Measurements from ENCODE around the gene RAB36. TPM values are rescaled to one million over a fixed set of nuclear protein-coding genes. Genes with fewer than 3 reads are reported as not detected.

RAB36 gene
- total and polyA plus RNA-seq, 4 donors, result 0.22 to 0.56 (median 0.37) TPM

GRCh38 chr22:23117275-23117674 lies 28.0 kb upstream of the RAB36 start (continued):
- TF ChIP-seq CTCF (IDR thresholded peaks at IDR 0.05; ENCODE audit: low read depth, low read length, missing input control), result no peak
- no peak for TF ChIP-seq SP1 (IDR thresholded peaks at IDR 0.05)
- TF ChIP-seq HNF4A (conservative IDR thresholded peaks at IDR 0.05), result no peak
- no peak for TF ChIP-seq RAD21 (IDR thresholded peaks at IDR 0.05)
- TF ChIP-seq FOXA2 (IDR thresholded peaks at IDR 0.05), result no peak
- TF ChIP-seq TAF1 (conservative IDR thresholded peaks at IDR 0.05), result no peak

- peaks cover 0 to 4% (median 0%) of the 10 kb centered on the region in 4 donors for H3K4me1 ChIP-seq (ENCODE audit: control insufficient read depth in 4 of 4, insufficient read depth in 4 of 4, low read length in 3 of 4)
- H3K9me3 ChIP-seq (ENCODE audit: control insufficient read depth in 4 of 4, low read length in 3 of 4), result no peaks in the 10 kb centered on the region
- H3K9ac ChIP-seq (ENCODE audit: low read depth in 1 of 2, low read length in 2 of 2), result no peak overlapping the region
- no peak overlapping the region for H3K27ac ChIP-seq (ENCODE audit: low read depth in 1 of 2, low read length in 2 of 2)
- H3K4me3 ChIP-seq (ENCODE audit: low read depth in 1 of 3, low read length in 3 of 3), result no peak overlapping the region
- H3K27me3 ChIP-seq (ENCODE audit: control insufficient read depth in 4 of 4, insufficient read depth in 4 of 4, low read length in 3 of 4), result no peaks in the 10 kb centered on the region
- TF ChIP-seq GABPA (IDR thresholded peaks at IDR 0.05 in 1 of 2, conservative IDR thresholded peaks at IDR 0.05 in 1 of 2) (no peak), ZBTB33 (IDR thresholded peaks at IDR 0.05) (no peak), HNF4A (conservative IDR thresholded peaks at IDR 0.05) (no peak), FOXA2 (IDR thresholded peaks at IDR 0.05) (no peak), TAF1 (conservative IDR thresholded peaks at IDR 0.05) (no peak), MAX (IDR thresholded peaks at IDR 0.05) (no peak), NR2F2 (IDR thresholded peaks at IDR 0.05) (no peak)
- WGBS, result 92% methylated on average over 15 of the region's 15 CpGs
- no peak for DNase-seq (ENCODE audit: low spot score)
- no peaks in the 10 kb centered on the region for H3K36me3 ChIP-seq (ENCODE audit: control insufficient read depth in 4 of 4, insufficient read depth in 3 of 4, low read depth in 1 of 4, low read length in 3 of 4)
Measured at GRCh38 chr22:23117891-23118646, 27.2 kb upstream of the RAB36 start.

- DNase-seq (ENCODE audit: low spot score), result no peak
- no peak for TF ChIP-seq FOXA1 (IDR thresholded peaks at IDR 0.05)
- no peak for TF ChIP-seq NR2F2 (IDR thresholded peaks at IDR 0.05)
- TF ChIP-seq HNF4G (IDR thresholded peaks at IDR 0.05), result no peak
- no peak for TF ChIP-seq YY1 (IDR thresholded peaks at IDR 0.05)
- no peak for TF ChIP-seq ZBTB33 (IDR thresholded peaks at IDR 0.05)
- TF ChIP-seq EGR1 (IDR thresholded peaks at IDR 0.05; ENCODE audit: low read depth in 2 of 2), result no peak
- no peak for TF ChIP-seq MAX (IDR thresholded peaks at IDR 0.05)
- TF ChIP-seq ATF3 (IDR thresholded peaks at IDR 0.05), result no peak
- no peak for TF ChIP-seq RAD21 (IDR thresholded peaks at IDR 0.05)
- TF ChIP-seq REST (IDR thresholded peaks at IDR 0.05), result no peak
- TF ChIP-seq HNF4A (conservative IDR thresholded peaks at IDR 0.05), result no peak
- no peak for TF ChIP-seq TAF1 (conservative IDR thresholded peaks at IDR 0.05)
- no peak for TF ChIP-seq SP1 (IDR thresholded peaks at IDR 0.05)
Measured at GRCh38 chr22:23118647-23119493, 26.4 kb upstream of the RAB36 start.

More at GRCh38 chr22:23118647-23119493, 26.4 kb upstream of the RAB36 start:
- H3K4me3 ChIP-seq (ENCODE audit: low read depth in 1 of 3, low read length in 3 of 3), result no peak overlapping the region
- WGBS, result 82% methylated on average over 7 of the region's 7 CpGs
- H3K9ac ChIP-seq (ENCODE audit: low read depth in 1 of 2, low read length in 2 of 2), result no peak overlapping the region
- no peaks in the 10 kb centered on the region for H3K9me3 ChIP-seq (ENCODE audit: control insufficient read depth in 4 of 4, low read length in 3 of 4)
- peaks cover 0 to 4% (median 0%) of the 10 kb centered on the region in 4 donors for H3K4me1 ChIP-seq (ENCODE audit: control insufficient read depth in 4 of 4, insufficient read depth in 4 of 4, low read length in 3 of 4)
- no peak overlapping the region for H3K27ac ChIP-seq (ENCODE audit: low read depth in 1 of 2, low read length in 2 of 2)
- H3K36me3 ChIP-seq (ENCODE audit: control insufficient read depth in 4 of 4, insufficient read depth in 3 of 4, low read depth in 1 of 4, low read length in 3 of 4), result no peaks in the 10 kb centered on the region
- no peaks in the 10 kb centered on the region for H3K27me3 ChIP-seq (ENCODE audit: control insufficient read depth in 4 of 4, insufficient read depth in 4 of 4, low read length in 3 of 4)

Data from liver (tissue), 9 donors.